K562 (cell line): Measurements from ENCODE around the gene SNX9. TPM values are rescaled to one million over a fixed set of nuclear protein-coding genes. Genes with fewer than 3 reads are reported as not detected.

Source experiments
- BCLAF1 ChIP-seq, 2 experiments: fragments of 450-650 bp in 1 of 2; IDR thresholded peaks; 2 replicates each; pipeline ENCODE4 v1.6.1; 2011 to 2017; ENCODE audit warnings: low read depth in 2 of 2, antibody characterized with exemption in 1 of 2, borderline replicate concordance in 1 of 2, low read length in 1 of 2, mild to moderate bottlenecking in 1 of 2, mixed read lengths in 1 of 2; ENCODE audit not compliant: control insufficient read depth in 1 of 2
- C11orf30 ChIP-seq: fragments of 450-650 bp; IDR thresholded peaks from 2 replicates; pipeline ENCODE4 v1.6.1; 2016; ENCODE audit warnings: low read depth, mild to moderate bottlenecking
- DMBX1 ChIP-seq: fragments of 250-450 bp; sonication (Bioruptor Pico); IDR thresholded peaks from 2 replicates; pipeline ENCODE4 v1.8.0; 2022; ENCODE audit warnings: inconsistent platforms, mild to moderate bottlenecking, moderate library complexity, borderline replicate concordance
- GTF3C2 ChIP-seq: IDR thresholded peaks from 3 replicates; pipeline ENCODE4 v1.6.1; 2011; ENCODE audit warnings: borderline replicate concordance, mild to moderate bottlenecking, moderate library complexity; ENCODE audit not compliant: insufficient read length; ENCODE audit errors: extremely low read depth
- HDAC1 ChIP-seq, 2 experiments: fragments of 450-650 bp; IDR thresholded peaks; 2 replicates each; pipeline ENCODE4 v1.6.1; 2016 to 2017; ENCODE audit warnings: inconsistent platforms in 1 of 2, mild to moderate bottlenecking in 1 of 2, moderate library complexity in 1 of 2
- HMBOX1 ChIP-seq: sonication (generic); IDR thresholded peaks from 2 replicates; pipeline ENCODE4 v1.6.1; 2016
- HMG20A ChIP-seq: fragments of 450-650 bp; formaldehyde crosslinking; conservative IDR thresholded peaks from 2 replicates; pipeline ENCODE4 v1.4.0; 2020; ENCODE audit warnings: mild to moderate bottlenecking, mixed read lengths
- HNRNPH1 ChIP-seq: fragments of 200-400 bp; formaldehyde crosslinking; optimal IDR thresholded peaks from 2 replicates; pipeline ENCODE3; 2017; ENCODE audit warnings: low read depth, mild to moderate bottlenecking, low read length, moderate library complexity
- KDM5B ChIP-seq: fragments of 200-600 bp; sonication (generic); IDR thresholded peaks from 2 replicates; pipeline ENCODE4 v1.6.1; 2012; ENCODE audit warnings: low read depth, mild to moderate bottlenecking, moderate library complexity, low read length, control low read depth, inconsistent platforms; ENCODE audit not compliant: insufficient replicate concordance
- MAFK ChIP-seq: IDR thresholded peaks from 2 replicates; pipeline ENCODE4 v1.6.1; 2011; ENCODE audit warnings: low read length, improper control_type of control experiment
- POLR2AphosphoS5 ChIP-seq: IDR thresholded peaks from 2 replicates; pipeline ENCODE4 v1.6.1; 2011; ENCODE audit warnings: mild to moderate bottlenecking, low read depth, low read length, moderate library complexity; ENCODE audit not compliant: control insufficient read depth, insufficient read depth
- PTTG1 ChIP-seq: fragments of 450-650 bp; IDR thresholded peaks from 2 replicates; pipeline ENCODE4 v1.6.1; 2016; ENCODE audit warnings: low read depth, mild to moderate bottlenecking, missing genetic modification characterization, missing compliant biosample characterization
- RBBP5 ChIP-seq: fragments of 200-600 bp; sonication (generic); IDR thresholded peaks from 2 replicates; pipeline ENCODE4 v1.6.1; 2012; ENCODE audit warnings: borderline replicate concordance, mild to moderate bottlenecking, low read length, control low read depth, inconsistent platforms; ENCODE audit not compliant: insufficient read depth, poor library complexity, severe bottlenecking
- TARDBP ChIP-seq: fragments of 450-650 bp; IDR thresholded peaks from 2 replicates; pipeline ENCODE4 v1.6.1; 2016
- ZNF75A ChIP-seq: fragments of 450-650 bp; formaldehyde crosslinking; IDR thresholded peaks from 2 replicates; pipeline ENCODE4 v1.4.0; 2020; ENCODE audit warnings: mild to moderate bottlenecking
- polyA plus RNA-seq, 8 experiments: library from polyadenylated mRNA; depleted of rRNA in 4 of 8; stranded (reverse) in 5 of 8; unstranded in 3 of 8; fragments of >200 nt; fragmentation: Nextera tagmentation in 2 of 8; fragmentation: Illumina TruSeq in 1 of 8; extraction: Ambion mirVana in 2 of 8; extraction: Trizol in 1 of 8; gene quantifications; 2 replicates each; pipeline versions ENCODE4 v1.2.1 to v1.2.3, GENCODE V29; 2011 to 2014; ENCODE audit warnings: inconsistent platforms in 1 of 8, missing spikeins in 1 of 8
- total RNA-seq, 7 experiments: library from RNA; depleted of rRNA in 6 of 7; stranded (reverse); fragments of >200 nt in 6 of 7; fragmentation: Illumina TruSeq in 2 of 7; extraction: Trizol in 2 of 7; gene quantifications; 2 replicates each; pipeline versions ENCODE4 v1.2.1 to v1.2.3, GENCODE V29; 2011 to 2021; ENCODE audit warnings: low replicate concordance in 1 of 7
- TF ChIP-seq, protein P1 (sequence below): fragments of 450-650 bp; IDR thresholded peaks from 2 replicates; pipeline ENCODE4 v1.6.1; 2014; ENCODE audit warnings: low read depth, mild to moderate bottlenecking, moderate library complexity, borderline replicate concordance

SNX9 gene
- total and polyA plus RNA-seq, 9 of the 15 experiments (the other 6 are each of a cell fraction or from before 2014, with no cell fraction given): 6.0 to 81.7 (median 57.1) TPM

DNA sequence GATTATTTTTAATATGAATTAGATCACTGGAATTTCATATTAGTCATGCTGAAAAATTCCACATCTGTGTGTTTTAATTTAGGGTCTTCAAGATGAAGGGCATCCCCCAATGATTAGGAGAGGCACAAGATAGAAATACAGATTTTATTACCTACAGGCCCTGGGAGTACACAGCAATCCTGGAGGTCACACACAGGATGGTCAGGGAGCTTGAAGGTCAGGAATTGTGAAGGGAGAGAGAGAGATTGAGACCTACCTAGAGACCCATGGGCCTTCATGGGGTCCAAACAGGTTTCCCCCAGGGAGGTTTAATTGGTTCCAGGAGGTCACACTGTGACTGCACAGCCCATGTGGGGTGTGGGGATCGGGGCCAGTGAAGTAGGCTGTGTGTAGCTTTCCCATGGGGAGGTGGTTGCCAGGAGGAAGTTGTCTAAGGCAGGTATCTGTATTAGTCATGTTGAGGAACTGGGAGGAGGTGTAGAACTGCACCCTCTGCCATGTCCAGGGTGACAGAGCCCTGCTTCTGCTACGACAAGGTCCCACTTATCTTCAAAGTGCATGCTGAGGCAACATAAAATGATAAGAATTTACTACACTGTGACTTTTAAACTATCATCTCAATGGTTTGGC is 18.3 kb downstream of the SNX9 start (continued):
- TF ChIP-seq RBBP5 (no peak), MAFK (peak; percentile 17), POLR2AphosphoS5 (peak; percentile 69), ZNF75A (CRISPR knock-in tag) (no peak), TARDBP (no peak), HDAC1 (IDR thresholded peaks at IDR 0.05) (peak in 1 of 2 experiments; percentile 74; a peak in 2 of 4 replicates), HNRNPH1 (no peak), DMBX1 (CRISPR knock-in tag) (no peak), PTTG1 (tag) (no peak), HMG20A (no peak), KDM5B (no peak), BCLAF1 (IDR thresholded peaks at IDR 0.05; ENCODE audit: borderline replicate concordance in 1 of 2, control insufficient read depth in 1 of 2, low read depth in 2 of 2, low read length in 1 of 2) (0 out of 4 replicates have a peak, but pooled peaks of 1 of the 2 experiments have one; percentile 51), GTF3C2 (no peak), C11orf30 (0 out of 2 replicates have a peak, but pooled peaks have one; percentile 32), HMBOX1 (peak; percentile 70)
- TF ChIP-seq, protein P1, sequence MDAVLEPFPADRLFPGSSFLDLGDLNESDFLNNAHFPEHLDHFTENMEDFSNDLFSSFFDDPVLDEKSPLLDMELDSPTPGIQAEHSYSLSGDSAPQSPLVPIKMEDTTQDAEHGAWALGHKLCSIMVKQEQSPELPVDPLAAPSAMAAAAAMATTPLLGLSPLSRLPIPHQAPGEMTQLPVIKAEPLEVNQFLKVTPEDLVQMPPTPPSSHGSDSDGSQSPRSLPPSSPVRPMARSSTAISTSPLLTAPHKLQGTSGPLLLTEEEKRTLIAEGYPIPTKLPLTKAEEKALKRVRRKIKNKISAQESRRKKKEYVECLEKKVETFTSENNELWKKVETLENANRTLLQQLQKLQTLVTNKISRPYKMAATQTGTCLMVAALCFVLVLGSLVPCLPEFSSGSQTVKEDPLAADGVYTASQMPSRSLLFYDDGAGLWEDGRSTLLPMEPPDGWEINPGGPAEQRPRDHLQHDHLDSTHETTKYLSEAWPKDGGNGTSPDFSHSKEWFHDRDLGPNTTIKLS: no peak
